Measurements from ENCODE around the gene LAGE3. TPM values are rescaled to one million over a fixed set of nuclear protein-coding genes. Genes with fewer than 3 reads are reported as not detected.

LAGE3 gene
- 10 to 100 TPM; 18.6 to 23.3 TPM for total RNA-seq
- 10 to 100 TPM; 62.6 to 81.8 (median 72.7) TPM for polyA plus RNA-seq
- 2.5 to 33.9 (median 13.9) reads per million in 6 experiments for total RNA-seq

GRCh38 chrX:154478728-154479622, at the start of gene LAGE3:
TSS of gene LAGE3 (minus strand) at chrX:154479281. CDS start at chrX:154478915, 366 bp downstream.
- H3K36me3 Mint-ChIP-seq, result no peaks in the 10 kb centered on the region
- H3K27ac Mint-ChIP-seq, result peak within 1 kb of the TSS; percentile 75 to 95 (median 90)
- no peaks in the 10 kb centered on the region for H3K9me3 Mint-ChIP-seq
- ATAC-seq (peak; percentile 89 to 91), DNase-seq (peak; percentile 84 to 98 (median 92))
- POLR2A ChIA-PET, result interaction anchor here (0.7 to 3.3 kb wide), 8 partner anchors 10 to 100 kb away, joined by 3 to 15 read pairs (median 6); partner anchors contain the start of genes EMD, PLXNA3, RPL10 and SLC10A3
- H3K4me1 Mint-ChIP-seq, result peaks cover 0 to 34% (median 23%) of the 10 kb centered on the region in 4 donors
- H3K4me3 Mint-ChIP-seq, result peak within 1 kb of the TSS; percentile 79 to 91 (median 83)
- H3K27me3 Mint-ChIP-seq, result no peaks in the 10 kb centered on the region

GRCh38 chrX:154526901-154527675, 48.0 kb upstream of the LAGE3 start:
- ATAC-seq (peak; percentile 80 to 85), DNase-seq (peak in 8 of 10 donors; percentile 29 to 72 (median 40))
- no peaks in the 10 kb centered on the region for H3K27me3 Mint-ChIP-seq
- peaks cover 0 to 3% (median 0%) of the 10 kb centered on the region in 3 donors for H3K36me3 Mint-ChIP-seq
- peak overlapping the region in 6 of 10 donors; percentile 10 to 56 (median 34) for H3K4me3 Mint-ChIP-seq
- no peaks in the 10 kb centered on the region for H3K9me3 Mint-ChIP-seq
- H3K27ac Mint-ChIP-seq, result peak overlapping the region in 8 of 10 donors; percentile 52 to 80 (median 72)
- POLR2A ChIA-PET, result interaction anchor here (0.5 to 4.3 kb wide), 11 partner anchors 11 to 153 kb away, joined by 3 to 36 read pairs (median 4); partner anchors contain the start of genes ATP6AP1, FAM3A, FLNA and RPL10
- peaks cover 3 to 26% (median 20%) of the 10 kb centered on the region in 4 donors for H3K4me1 Mint-ChIP-seq

GRCh38 chrX:154525606-154526490, 46.8 kb upstream of the LAGE3 start:
- H3K27ac Mint-ChIP-seq, result peak overlapping the region; percentile 22 to 84 (median 63)
- peak overlapping the region; percentile 1 to 76 (median 48) for H3K4me3 Mint-ChIP-seq
- H3K27me3 Mint-ChIP-seq, result no peaks in the 10 kb centered on the region

GRCh38 chrX:154519389-154519788, 40.3 kb upstream of the LAGE3 start:
- POLR2A ChIA-PET, result interaction anchor here (5.0 kb wide), 1 partner anchor 32 kb away, joined by 30 read pairs; the partner anchor contains the start of gene UBL4A
- DNase-seq (no peak), ATAC-seq (no peak)
- peak overlapping the region in 1 of 10 donors; percentile 83 for H3K27ac Mint-ChIP-seq
- H3K4me3 Mint-ChIP-seq, result no peak overlapping the region
- H3K36me3 Mint-ChIP-seq, result no peaks in the 10 kb centered on the region
- no peaks in the 10 kb centered on the region for H3K27me3 Mint-ChIP-seq
- peaks cover 4 to 15% (median 11%) of the 10 kb centered on the region in 4 donors for H3K4me1 Mint-ChIP-seq
- H3K9me3 Mint-ChIP-seq, result no peaks in the 10 kb centered on the region

More at GRCh38 chrX:154525606-154526490, 46.8 kb upstream of the LAGE3 start:
- POLR2A ChIA-PET, result interaction anchor here (0.9 to 4.3 kb wide), 4 partner anchors 10 to 128 kb away, joined by 5 to 36 read pairs (median 28); partner anchors contain the start of genes FAM3A, RPL10, SLC10A3 and UBL4A
- DNase-seq (no peak), ATAC-seq (peak in 1 of 2 donors; percentile 40)
- H3K9me3 Mint-ChIP-seq, result no peaks in the 10 kb centered on the region
- H3K36me3 Mint-ChIP-seq, result peaks cover 0 to 1% (median 0%) of the 10 kb centered on the region in 3 donors
- H3K4me1 Mint-ChIP-seq, result peaks cover 3 to 26% (median 20%) of the 10 kb centered on the region in 4 donors

- H3K4me1 Mint-ChIP-seq, result peaks cover 8 to 24% (median 23%) of the 10 kb centered on the region in 4 donors
- peak overlapping the region in 2 of 10 donors; percentile 11 to 22 for H3K27ac Mint-ChIP-seq
- no peaks in the 10 kb centered on the region for H3K9me3 Mint-ChIP-seq
- POLR2A ChIA-PET, result interaction anchor here (1.0 to 5.4 kb wide), 9 partner anchors 9 to 144 kb away, joined by 3 to 54 read pairs (median 12); partner anchors contain the start of genes RPL10, SLC10A3, TAFAZZIN and UBL4A
- no peak for DNase-seq
- H3K4me3 Mint-ChIP-seq, result peak overlapping the region in 5 of 10 donors; percentile 2 to 85 (median 82)
- H3K36me3 Mint-ChIP-seq, result peaks cover 0 to 2% (median 0%) of the 10 kb centered on the region in 3 donors
- no peak for ATAC-seq
- no peaks in the 10 kb centered on the region for H3K27me3 Mint-ChIP-seq
These were observed 38.2 kb upstream of the LAGE3 start for GRCh38 chrX:154517101-154517781.

GRCh38 chrX:154516656-154517100, 37.6 kb upstream of the LAGE3 start:
- POLR2A ChIA-PET, result interaction anchor here (0.6 to 5.4 kb wide), 11 partner anchors 10 to 143 kb away, joined by 3 to 54 read pairs (median 10); partner anchors contain the start of genes RPL10, SLC10A3, TAFAZZIN and UBL4A
- peaks cover 8 to 27% (median 25%) of the 10 kb centered on the region in 4 donors for H3K4me1 Mint-ChIP-seq
- DNase-seq (peak in 5 of 10 donors; percentile 17 to 56 (median 25)), ATAC-seq (peak; percentile 33 to 52)
- no peaks in the 10 kb centered on the region for H3K27me3 Mint-ChIP-seq
- H3K27ac Mint-ChIP-seq, result peak overlapping the region; percentile 77 to 95 (median 93)
- peaks cover 0 to 2% (median 0%) of the 10 kb centered on the region in 3 donors for H3K36me3 Mint-ChIP-seq
- peak overlapping the region; percentile 73 to 91 (median 84) for H3K4me3 Mint-ChIP-seq
- H3K9me3 Mint-ChIP-seq, result no peaks in the 10 kb centered on the region

- Mint-ChIP-seq H3K4me3 (peak within 1 kb of the TSS; percentile 77 to 91 (median 85)), H3K27ac (peak within 1 kb of the TSS; percentile 87 to 95 (median 93)), H3K36me3 (peaks cover 0 to 2% (median 0%) of the 10 kb centered on the region in 3 donors), H3K9me3 (no peaks in the 10 kb centered on the region), H3K4me1 (peaks cover 9 to 32% (median 30%) of the 10 kb centered on the region in 4 donors), H3K27me3 (no peaks in the 10 kb centered on the region)
- peak; percentile 80 to 96 (median 90) for DNase-seq
- peak; percentile 84 to 93 for ATAC-seq
- POLR2A ChIA-PET, result interaction anchor here (0.6 to 5.4 kb wide), 12 partner anchors 10 to 116 kb away, joined by 3 to 54 read pairs (median 11); partner anchors contain the start of genes RPL10, SLC10A3, TAFAZZIN and UBL4A
These were observed 37.0 kb upstream of the LAGE3 start, which contains the start of gene FAM3A for GRCh38 chrX:154515966-154516655. TSS of gene FAM3A (minus strand) at chrX:154516232. CDS start at chrX:154515772, 460 bp downstream.

GRCh38 chrX:154515090-154515965, 36.2 kb upstream of the LAGE3 start:
- H3K9me3 Mint-ChIP-seq, result no peaks in the 10 kb centered on the region
- POLR2A ChIA-PET, result interaction anchor here (0.8 to 5.4 kb wide), 12 partner anchors 11 to 116 kb away, joined by 3 to 54 read pairs (median 11); partner anchors contain the start of genes RPL10, SLC10A3, TAFAZZIN and UBL4A

GRCh38 chrX:154513716-154514115, 34.6 kb upstream of the LAGE3 start:
- POLR2A ChIA-PET, result interaction anchor here (1.6 to 5.4 kb wide), 5 partner anchors 11 to 114 kb away, joined by 3 to 38 read pairs (median 14); partner anchors contain the start of genes RPL10, SLC10A3 and TAFAZZIN
- Mint-ChIP-seq H3K27ac (peak overlapping the region; percentile 54 to 86 (median 78)), H3K4me1 (peaks cover 13 to 38% (median 35%) of the 10 kb centered on the region in 4 donors), H3K4me3 (peak overlapping the region; percentile 22 to 81 (median 60)), H3K27me3 (no peaks in the 10 kb centered on the region), H3K36me3 (peaks cover 0 to 9% (median 3%) of the 10 kb centered on the region in 3 donors), H3K9me3 (peaks cover 0 to 2% (median 0%) of the 10 kb centered on the region in 9 donors)
- ATAC-seq (no peak), DNase-seq (no peak)

More at GRCh38 chrX:154515090-154515965, 36.2 kb upstream of the LAGE3 start:
- Mint-ChIP-seq H3K4me1 (peaks cover 13 to 38% (median 35%) of the 10 kb centered on the region in 4 donors), H3K27me3 (no peaks in the 10 kb centered on the region), H3K27ac (peak overlapping the region; percentile 86 to 91 (median 90)), H3K36me3 (peaks cover 0 to 2% (median 0%) of the 10 kb centered on the region in 3 donors), H3K4me3 (peak overlapping the region; percentile 71 to 90 (median 84))
- DNase-seq, result peak in 2 of 10 donors; percentile 7 to 23
- no peak for ATAC-seq
